Peyer's patch (tissue), 4 donors: ENCODE data around the gene MINAR1. TPM values are rescaled to one million over a fixed set of nuclear protein-coding genes. Genes with fewer than 3 reads are reported as not detected.

Experiments
- DNase-seq, 3 donors: peaks; one replicate each; pipeline ENCODE4 v3.0.0-alpha.2; 2017 to 2019
- H3K27ac ChIP-seq, 4 donors: fragments of 200-600 bp; sonication (generic); one replicate each; pipeline ENCODE4 v1.5.1; 2016 to 2019
- H3K27me3 ChIP-seq, 2 donors: fragments of 200-600 bp; sonication (generic); one replicate each; pipeline ENCODE4 v1.5.1; 2019
- H3K36me3 ChIP-seq, 3 donors: fragments of 200-600 bp; sonication (generic); one replicate each; pipeline ENCODE4 v1.5.1; 2016 to 2019
- H3K4me1 ChIP-seq, 4 donors: fragments of 200-600 bp; sonication (generic); one replicate each; pipeline ENCODE4 v1.5.1; 2016 to 2019
- H3K4me3 ChIP-seq, 4 donors: fragments of 200-600 bp; sonication (generic); 1 replicate in 3 of 4; 2 replicates in 1 of 4; pipeline ENCODE4 v1.5.1; 2016 to 2019; ENCODE audit warnings: mild to moderate bottlenecking in 1 of 4
- H3K9me3 ChIP-seq, 4 donors: fragments of 200-600 bp; sonication (generic); one replicate each; pipeline ENCODE4 v1.5.1; 2016 to 2019; ENCODE audit warnings: mild to moderate bottlenecking in 1 of 4
- POLR2A ChIP-seq, 2 donors: fragments of 450-650 bp; IDR thresholded peaks; one replicate each; pipeline ENCODE4 v1.5.1; 2017; ENCODE audit warnings: antibody characterized with exemption in 2 of 2, mild to moderate bottlenecking in 2 of 2, moderate library complexity in 2 of 2
- total RNA-seq, 4 donors: library from RNA; depleted of rRNA; stranded (reverse); fragments of >200 nt; gene quantifications; one replicate each; pipeline ENCODE4 v1.1.0, GENCODE V29; 2016
- TF ChIP-seq, protein P1 (sequence below), 6 experiments: fragments of 450-650 bp in 4 of 6; fragments of 200-600 bp in 2 of 6; sonication (generic) in 1 of 6; IDR thresholded peaks; one replicate each; pipeline ENCODE4 v1.5.1; 2017 to 2019; ENCODE audit warnings: antibody characterized with exemption in 6 of 6, mild to moderate bottlenecking in 3 of 6, moderate library complexity in 1 of 6

Gene MINAR1
- total RNA-seq, 4 donors from 2014 or later: 0.13 to 1.7 (median 0.66) TPM; not detected in 1

- Histone ChIP-seq H3K4me1 (no peaks in the 10 kb centered on the region), H3K4me3 (no peak overlapping the region), H3K27me3 (no peaks in the 10 kb centered on the region), H3K27ac (no peak overlapping the region), H3K9me3 (no peaks in the 10 kb centered on the region), H3K36me3 (no peaks in the 10 kb centered on the region)
- TF ChIP-seq, protein P1, sequence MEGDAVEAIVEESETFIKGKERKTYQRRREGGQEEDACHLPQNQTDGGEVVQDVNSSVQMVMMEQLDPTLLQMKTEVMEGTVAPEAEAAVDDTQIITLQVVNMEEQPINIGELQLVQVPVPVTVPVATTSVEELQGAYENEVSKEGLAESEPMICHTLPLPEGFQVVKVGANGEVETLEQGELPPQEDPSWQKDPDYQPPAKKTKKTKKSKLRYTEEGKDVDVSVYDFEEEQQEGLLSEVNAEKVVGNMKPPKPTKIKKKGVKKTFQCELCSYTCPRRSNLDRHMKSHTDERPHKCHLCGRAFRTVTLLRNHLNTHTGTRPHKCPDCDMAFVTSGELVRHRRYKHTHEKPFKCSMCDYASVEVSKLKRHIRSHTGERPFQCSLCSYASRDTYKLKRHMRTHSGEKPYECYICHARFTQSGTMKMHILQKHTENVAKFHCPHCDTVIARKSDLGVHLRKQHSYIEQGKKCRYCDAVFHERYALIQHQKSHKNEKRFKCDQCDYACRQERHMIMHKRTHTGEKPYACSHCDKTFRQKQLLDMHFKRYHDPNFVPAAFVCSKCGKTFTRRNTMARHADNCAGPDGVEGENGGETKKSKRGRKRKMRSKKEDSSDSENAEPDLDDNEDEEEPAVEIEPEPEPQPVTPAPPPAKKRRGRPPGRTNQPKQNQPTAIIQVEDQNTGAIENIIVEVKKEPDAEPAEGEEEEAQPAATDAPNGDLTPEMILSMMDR (IDR thresholded peaks at IDR 0.05): no peak
- TF ChIP-seq POLR2A (IDR thresholded peaks at IDR 0.05): no peak
- DNase-seq: no peak
Measured at GRCh38 chr15:79410237-79410636, 21.9 kb upstream of the MINAR1 start.

DNA sequence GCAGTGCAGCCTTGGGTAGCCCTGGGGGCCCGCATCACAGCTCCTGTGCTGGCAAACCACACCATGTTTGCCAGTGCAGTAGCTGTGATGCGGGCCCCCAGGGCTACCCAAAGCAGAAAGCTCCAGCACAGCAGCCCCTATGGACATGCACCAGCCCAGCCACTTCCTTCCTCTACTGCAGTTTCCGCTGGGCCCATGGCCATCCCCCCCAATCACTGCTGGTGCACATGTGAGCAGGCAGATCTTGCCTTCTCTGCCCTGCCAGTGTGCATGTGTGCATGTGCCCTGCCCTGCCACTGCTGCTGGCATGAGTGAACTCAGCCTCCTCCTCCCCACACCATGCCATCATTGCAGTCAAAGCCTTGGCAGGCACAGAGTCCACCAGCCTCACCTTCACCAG is 20.1 kb upstream of the MINAR1 start:
- DNase-seq: no peak
- H3K27ac ChIP-seq: no peak overlapping the region
- no peaks in the 10 kb centered on the region for H3K27me3 ChIP-seq
- no peaks in the 10 kb centered on the region for H3K4me1 ChIP-seq
- no peaks in the 10 kb centered on the region for H3K9me3 ChIP-seq
- no peaks in the 10 kb centered on the region for H3K36me3 ChIP-seq
- no peak for TF ChIP-seq POLR2A (IDR thresholded peaks at IDR 0.05)
- TF ChIP-seq, protein P1 (IDR thresholded peaks at IDR 0.05): no peak
- H3K4me3 ChIP-seq: no peak overlapping the region

DNA sequence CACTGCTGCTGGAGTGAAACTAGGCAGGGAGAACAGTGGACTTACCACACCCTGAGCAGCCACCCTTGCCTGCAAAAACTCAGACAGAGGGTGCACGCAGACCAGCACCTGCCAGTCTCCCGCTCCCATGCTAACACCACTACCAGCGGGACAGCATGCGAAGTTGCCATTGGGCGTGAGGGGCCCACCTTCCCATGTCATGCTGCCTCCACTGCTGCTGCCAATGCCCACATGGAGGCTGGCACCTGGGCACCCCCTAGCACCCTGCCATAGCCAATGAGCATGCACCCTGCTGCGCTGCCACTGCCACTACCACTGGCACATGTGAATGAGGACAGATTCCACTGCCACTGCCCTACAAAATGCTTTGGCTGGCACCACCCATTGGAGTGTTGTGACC is 19.7 kb upstream of the MINAR1 start:
- Histone ChIP-seq H3K4me1 (no peaks in the 10 kb centered on the region), H3K36me3 (no peaks in the 10 kb centered on the region), H3K4me3 (no peak overlapping the region), H3K9me3 (no peaks in the 10 kb centered on the region), H3K27ac (no peak overlapping the region), H3K27me3 (no peaks in the 10 kb centered on the region)
- DNase-seq: no peak
- TF ChIP-seq, protein P1 (IDR thresholded peaks at IDR 0.05): no peak
- TF ChIP-seq POLR2A (IDR thresholded peaks at IDR 0.05): no peak

DNA sequence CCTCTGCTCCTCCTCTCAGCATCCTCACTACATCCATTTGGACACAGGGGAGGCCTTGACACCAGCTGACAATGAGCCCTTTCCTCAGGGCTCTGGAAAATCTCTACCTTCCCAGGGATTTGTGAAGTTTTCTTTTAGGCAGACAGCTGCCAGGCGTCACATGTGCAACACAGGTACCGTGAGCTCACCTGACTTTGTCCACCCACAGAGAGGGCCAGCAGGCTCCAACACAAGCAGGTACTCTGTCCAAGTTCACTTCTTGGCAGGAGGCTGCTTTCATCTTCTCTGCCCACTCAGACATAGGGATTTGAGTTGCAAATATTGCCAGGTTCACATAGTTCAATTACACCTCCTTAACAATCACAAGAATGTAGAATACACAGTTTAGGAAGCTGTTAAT is 15.3 kb upstream of the MINAR1 start:
- DNase-seq: no peak
- no peaks in the 10 kb centered on the region for H3K36me3 ChIP-seq

DNA sequence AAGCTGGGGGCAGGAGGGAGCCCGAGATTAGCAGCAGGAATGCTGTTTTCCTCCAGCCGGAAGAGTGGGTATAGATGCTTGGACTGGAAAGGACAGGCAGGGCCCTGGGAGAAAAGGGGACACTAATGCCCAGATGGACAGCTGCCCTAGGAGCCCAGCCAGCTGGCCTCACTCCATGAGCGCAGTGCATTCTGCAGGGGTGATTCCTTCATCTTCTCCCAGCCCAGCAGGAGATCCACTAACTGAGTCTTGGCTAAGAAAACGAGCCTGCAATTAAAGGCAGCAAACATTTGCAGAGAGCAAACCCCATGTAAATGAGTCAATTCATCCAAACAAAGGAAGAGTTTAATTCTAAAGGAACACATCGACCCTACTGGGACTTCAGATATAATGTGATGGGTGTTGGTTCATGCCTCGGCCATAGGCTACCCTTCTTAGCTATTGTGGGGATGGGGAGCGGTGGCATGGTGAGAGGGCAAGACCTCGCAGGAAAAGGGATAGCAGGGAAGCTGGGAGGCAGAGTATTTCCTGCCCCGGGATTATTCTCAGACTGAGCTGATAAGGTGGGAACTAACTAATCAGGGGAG is 13.3 kb upstream of the MINAR1 start:
- Histone ChIP-seq H3K27ac (no peak overlapping the region), H3K36me3 (no peaks in the 10 kb centered on the region), H3K4me1 (no peaks in the 10 kb centered on the region), H3K4me3 (no peak overlapping the region), H3K9me3 (no peaks in the 10 kb centered on the region), H3K27me3 (no peaks in the 10 kb centered on the region)
- no peak for DNase-seq
- TF ChIP-seq, protein P1 (IDR thresholded peaks at IDR 0.05): no peak
- no peak for TF ChIP-seq POLR2A (IDR thresholded peaks at IDR 0.05)

More for the DNA sequence above, 15.3 kb upstream of the MINAR1 start:
- no peak for TF ChIP-seq POLR2A (IDR thresholded peaks at IDR 0.05)
- TF ChIP-seq, protein P1 (IDR thresholded peaks at IDR 0.05): no peak
- Histone ChIP-seq H3K4me3 (no peak overlapping the region), H3K4me1 (no peaks in the 10 kb centered on the region), H3K27ac (no peak overlapping the region), H3K9me3 (no peaks in the 10 kb centered on the region), H3K27me3 (no peaks in the 10 kb centered on the region)
